Nephron (organoid): ENCODE data around the gene NDUFB10.
"Not testable (repeated sequence)": the region's sequence is repeated elsewhere in the genome, so short reads cannot be mapped to it uniquely, and the experiment has no call there.

ENCODE experiments used
- H3K27ac Mint-ChIP-seq, 3 experiments: 2 replicates each; pipeline ENCODE4 v1.8.0; 2020; ENCODE audit warnings: mixed read lengths in 3 of 3, mild to moderate bottlenecking in 2 of 3, moderate library complexity in 1 of 3
- H3K27me3 Mint-ChIP-seq: 2 replicates; pipeline ENCODE4 v1.8.0; 2021; ENCODE audit warnings: low read depth, mild to moderate bottlenecking, moderate library complexity, mixed read lengths
- H3K36me3 Mint-ChIP-seq: 2 replicates; pipeline ENCODE4 v1.8.0; 2020; ENCODE audit warnings: low read depth, mixed read lengths
- H3K4me1 Mint-ChIP-seq: 2 replicates; pipeline ENCODE4 v1.8.0; 2020; ENCODE audit warnings: mixed read lengths
- H3K4me3 Mint-ChIP-seq, 3 experiments: 2 replicates each; pipeline ENCODE4 v1.8.0; 2020; ENCODE audit warnings: mild to moderate bottlenecking in 3 of 3, mixed read lengths in 3 of 3, moderate library complexity in 2 of 3
- H3K9me3 Mint-ChIP-seq: 2 replicates; pipeline ENCODE4 v1.8.0; 2020; ENCODE audit warnings: mixed read lengths
- TF ChIP-seq, protein P1 (sequence below), 3 experiments: fragments of 200-600 bp; sonication (generic); IDR thresholded peaks; one replicate each; pipeline ENCODE4 v1.5.0; 2021; ENCODE audit warnings: antibody characterized with exemption in 3 of 3; ENCODE audit not compliant: unreplicated experiment in 3 of 3

NDUFB10 gene

DNA sequence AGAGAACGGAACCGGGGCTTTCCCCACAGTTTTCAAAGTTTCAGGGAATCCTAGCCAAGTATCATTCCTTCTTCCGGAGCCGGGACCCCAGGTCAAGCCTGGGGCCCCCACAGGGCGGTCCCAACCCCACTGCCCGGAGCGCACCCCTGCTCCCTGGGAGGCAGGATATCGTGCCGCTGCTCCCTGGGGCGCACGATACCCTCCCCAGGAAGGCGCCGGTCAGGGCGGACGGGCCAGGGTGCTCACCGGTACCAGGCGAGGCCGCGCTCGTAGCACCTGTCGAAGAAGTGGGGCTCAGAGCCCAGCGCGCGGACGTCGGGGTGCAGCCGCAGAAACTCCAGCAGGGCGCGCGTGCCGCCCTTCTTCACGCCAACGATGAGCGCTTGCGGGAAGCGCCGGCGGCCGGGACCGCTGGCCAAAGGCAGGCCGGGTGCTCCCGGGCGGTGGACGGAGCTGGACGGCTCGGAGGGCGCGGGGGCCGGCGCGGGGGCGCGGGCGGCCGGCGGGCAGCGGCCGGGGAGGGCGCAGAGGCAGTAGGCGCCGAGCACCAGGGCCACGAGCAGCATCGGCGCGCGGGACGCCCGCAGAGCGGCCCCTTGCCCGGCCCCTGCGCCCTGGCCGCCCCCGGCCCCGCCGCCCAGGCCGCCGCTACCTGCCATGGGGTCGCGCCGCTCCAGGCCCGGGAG is 41.5 kb upstream of the NDUFB10 start:
- Mint-ChIP-seq H3K27me3 (peaks cover 80% of the 10 kb centered on the region), H3K4me1 (peaks cover 6% of the 10 kb centered on the region), H3K4me3 (peak overlapping the region in 2 of 3 experiments; percentile 43 to 56), H3K9me3 (peaks cover 2% of the 10 kb centered on the region), H3K36me3 (no peaks in the 10 kb centered on the region), H3K27ac (no peak overlapping the region)
- TF ChIP-seq, protein P1, sequence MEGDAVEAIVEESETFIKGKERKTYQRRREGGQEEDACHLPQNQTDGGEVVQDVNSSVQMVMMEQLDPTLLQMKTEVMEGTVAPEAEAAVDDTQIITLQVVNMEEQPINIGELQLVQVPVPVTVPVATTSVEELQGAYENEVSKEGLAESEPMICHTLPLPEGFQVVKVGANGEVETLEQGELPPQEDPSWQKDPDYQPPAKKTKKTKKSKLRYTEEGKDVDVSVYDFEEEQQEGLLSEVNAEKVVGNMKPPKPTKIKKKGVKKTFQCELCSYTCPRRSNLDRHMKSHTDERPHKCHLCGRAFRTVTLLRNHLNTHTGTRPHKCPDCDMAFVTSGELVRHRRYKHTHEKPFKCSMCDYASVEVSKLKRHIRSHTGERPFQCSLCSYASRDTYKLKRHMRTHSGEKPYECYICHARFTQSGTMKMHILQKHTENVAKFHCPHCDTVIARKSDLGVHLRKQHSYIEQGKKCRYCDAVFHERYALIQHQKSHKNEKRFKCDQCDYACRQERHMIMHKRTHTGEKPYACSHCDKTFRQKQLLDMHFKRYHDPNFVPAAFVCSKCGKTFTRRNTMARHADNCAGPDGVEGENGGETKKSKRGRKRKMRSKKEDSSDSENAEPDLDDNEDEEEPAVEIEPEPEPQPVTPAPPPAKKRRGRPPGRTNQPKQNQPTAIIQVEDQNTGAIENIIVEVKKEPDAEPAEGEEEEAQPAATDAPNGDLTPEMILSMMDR (IDR thresholded peaks at IDR 0.05; ENCODE audit: unreplicated experiment in 3 of 3): no peak

DNA sequence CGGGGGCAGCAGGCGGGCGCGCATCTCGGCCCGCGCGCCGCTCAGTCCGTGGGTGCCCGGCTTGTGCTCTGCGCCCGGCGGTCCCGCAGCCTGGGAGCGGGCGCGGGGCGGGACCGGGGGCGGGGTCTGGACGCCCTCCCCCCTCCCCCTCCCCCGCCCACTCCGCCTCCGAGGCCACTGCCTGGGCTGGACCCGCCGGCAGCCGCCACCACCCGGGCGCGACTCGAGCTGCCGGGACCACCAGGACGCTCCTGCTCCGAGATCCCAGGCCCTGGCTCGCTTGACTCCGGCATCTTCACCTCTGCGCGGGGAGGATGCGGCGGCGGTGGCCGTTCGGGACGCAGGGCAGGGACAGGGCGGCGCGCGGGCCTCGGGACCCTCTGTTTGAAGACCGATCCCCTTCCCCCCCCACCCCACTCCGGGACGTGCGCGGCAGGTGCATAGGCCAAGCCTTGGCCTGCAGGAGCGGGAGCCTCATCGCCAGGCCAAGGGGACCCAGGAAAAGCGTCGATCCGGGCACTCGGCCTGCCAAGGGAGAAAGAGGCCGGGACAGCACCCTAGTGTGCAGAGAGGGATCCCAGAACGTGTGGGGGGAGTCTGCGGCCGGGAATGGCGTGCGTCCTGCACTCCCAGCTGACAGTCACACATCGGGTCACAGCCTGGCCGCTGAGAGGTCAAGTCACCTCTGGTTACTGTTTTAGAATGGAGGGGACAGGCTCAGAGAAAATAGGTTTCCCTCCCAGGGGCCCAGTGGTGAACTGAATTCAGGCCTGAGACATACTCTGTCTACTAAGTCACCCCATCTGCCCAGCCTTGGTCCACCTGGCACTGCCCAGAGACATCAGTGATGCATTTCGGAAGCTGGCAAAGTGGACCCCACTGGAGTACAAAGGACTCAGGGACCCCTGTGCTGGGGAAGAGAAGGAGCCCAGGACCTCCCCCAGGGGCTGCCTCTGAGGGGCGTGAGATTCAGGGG is 40.7 kb upstream of the NDUFB10 start, which contains the start of gene HS3ST6:
TSS of gene HS3ST6 (minus strand) at position 65 of the 976 bp plus-strand sequence. CDS start 92 bp downstream, outside the sequence.
- Mint-ChIP-seq H3K4me3 (peak within 1 kb of the TSS in 2 of 3 experiments; percentile 43 to 56), H3K9me3 (peaks cover 2% of the 10 kb centered on the region), H3K4me1 (peaks cover 6% of the 10 kb centered on the region), H3K27ac (no peak within 1 kb of the TSS), H3K27me3 (peaks cover 88% of the 10 kb centered on the region), H3K36me3 (no peaks in the 10 kb centered on the region)
- TF ChIP-seq, protein P1 (IDR thresholded peaks at IDR 0.05; ENCODE audit: unreplicated experiment in 3 of 3): no peak

DNA sequence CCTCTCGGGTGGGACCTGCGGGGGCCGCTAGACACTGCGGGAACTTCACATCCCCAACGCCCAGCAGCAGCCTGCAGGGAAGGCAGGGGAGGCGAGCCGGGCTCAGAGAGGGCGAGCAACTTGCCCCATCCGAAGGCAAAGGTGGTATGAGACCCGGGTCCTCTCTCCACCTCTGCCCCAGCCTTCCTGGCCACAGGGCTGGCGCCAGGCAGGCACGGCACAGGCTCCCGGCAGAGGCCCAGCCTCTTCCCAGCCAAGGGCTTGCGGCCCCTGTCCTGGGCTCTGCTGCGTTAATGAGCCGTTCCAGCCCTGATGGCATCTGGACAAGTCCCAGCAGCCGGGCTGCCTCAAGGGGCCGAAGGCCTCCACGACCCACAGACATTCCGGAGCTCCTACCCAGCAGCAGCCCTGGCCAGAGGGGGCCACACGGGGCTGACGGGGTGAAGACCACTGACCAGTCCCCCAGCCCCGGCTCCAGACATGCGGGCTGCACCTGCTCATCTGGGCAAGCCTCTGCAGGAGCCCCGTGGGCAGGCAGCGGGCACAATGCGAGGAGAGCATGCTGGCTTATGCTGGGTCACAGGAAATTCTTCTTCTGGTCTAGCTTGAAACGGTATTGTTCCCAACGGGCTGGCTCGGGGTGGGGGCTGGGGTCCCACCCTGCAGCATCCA is 39.9 kb upstream of the NDUFB10 start:
- Mint-ChIP-seq H3K9me3 (peaks cover 2% of the 10 kb centered on the region), H3K27me3 (peaks cover 92% of the 10 kb centered on the region), H3K36me3 (no peaks in the 10 kb centered on the region), H3K4me1 (peaks cover 6% of the 10 kb centered on the region), H3K27ac (no peak overlapping the region), H3K4me3 (no peak overlapping the region)
- TF ChIP-seq, protein P1 (IDR thresholded peaks at IDR 0.05; ENCODE audit: unreplicated experiment in 3 of 3): no peak

DNA sequence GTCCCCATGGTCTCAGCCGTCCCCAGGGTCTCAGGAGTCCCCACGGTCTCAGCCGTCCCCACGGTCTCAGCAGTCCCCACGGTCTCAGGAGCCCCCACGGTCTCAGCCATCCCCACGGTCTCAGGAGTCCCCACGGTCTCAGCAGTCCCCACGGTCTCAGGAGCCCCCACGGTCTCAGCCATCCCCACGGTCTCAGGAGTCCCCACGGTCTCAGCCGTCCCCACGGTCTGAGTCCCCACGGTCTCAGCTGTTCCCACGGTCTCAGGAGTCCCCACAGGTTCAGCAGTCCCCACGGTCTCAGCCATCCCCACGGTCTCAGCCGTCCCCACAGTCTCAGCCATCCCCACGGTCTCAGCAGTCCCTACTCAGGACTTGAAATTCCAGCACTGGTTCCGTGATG is 39.2 kb upstream of the NDUFB10 start:
- H3K9me3 Mint-ChIP-seq, H3K36me3 Mint-ChIP-seq, H3K4me1 Mint-ChIP-seq, H3K27ac Mint-ChIP-seq: not testable (repeated sequence)
- peak overlapping the region in 1 of 3 experiments; percentile 53 for H3K4me3 Mint-ChIP-seq
- peaks cover 91% of the 10 kb centered on the region for H3K27me3 Mint-ChIP-seq

DNA sequence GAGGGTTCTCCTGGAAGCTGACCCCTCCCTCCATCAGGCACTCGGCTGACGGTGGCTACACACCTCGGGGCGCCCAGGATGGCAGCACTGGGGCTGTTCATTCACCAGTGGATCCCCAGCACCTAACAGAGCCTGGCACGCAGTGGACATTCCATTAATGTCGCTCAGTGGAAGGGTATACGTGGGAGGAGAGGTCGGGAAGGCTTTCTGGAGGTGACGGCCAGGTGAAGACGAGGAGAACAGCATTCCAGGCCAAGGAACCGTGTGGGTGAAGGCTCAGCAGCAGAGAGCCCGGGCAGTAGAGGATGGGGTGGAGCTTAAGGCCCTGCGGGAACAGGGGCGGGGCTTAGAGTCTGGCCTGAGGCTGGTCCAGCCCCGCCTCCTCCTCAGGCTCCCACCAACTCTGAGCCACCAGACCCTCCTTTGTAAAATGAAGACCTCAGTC is 38.6 kb upstream of the NDUFB10 start:
- H3K36me3 Mint-ChIP-seq: no peaks in the 10 kb centered on the region
- H3K4me3 Mint-ChIP-seq: peak overlapping the region in 1 of 3 experiments; percentile 41
- peaks cover 6% of the 10 kb centered on the region for H3K4me1 Mint-ChIP-seq
- H3K27ac Mint-ChIP-seq: no peak overlapping the region
- TF ChIP-seq, protein P1 (IDR thresholded peaks at IDR 0.05; ENCODE audit: unreplicated experiment in 3 of 3): no peak
- peaks cover 85% of the 10 kb centered on the region for H3K27me3 Mint-ChIP-seq
- peaks cover 2% of the 10 kb centered on the region for H3K9me3 Mint-ChIP-seq

DNA sequence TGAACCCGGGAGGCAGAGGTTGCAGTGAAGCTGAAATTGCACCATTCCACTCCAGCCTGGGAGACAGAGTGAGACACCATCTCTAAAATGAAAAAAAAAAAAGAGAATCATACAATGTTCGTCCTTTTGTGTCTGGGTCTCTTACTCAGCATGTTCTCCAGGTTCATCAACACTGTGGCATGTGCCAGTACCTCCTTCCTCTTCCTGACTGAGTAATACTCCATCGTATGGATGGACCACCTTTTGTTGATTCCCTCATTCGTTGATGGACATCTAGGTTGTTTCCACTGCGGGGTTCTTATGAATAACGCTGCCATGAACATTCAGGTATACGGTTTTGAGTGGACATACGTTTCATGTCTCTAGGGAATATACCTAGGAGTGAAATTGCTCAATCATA is 37.0 kb upstream of the NDUFB10 start:
- TF ChIP-seq, protein P1 (IDR thresholded peaks at IDR 0.05; ENCODE audit: unreplicated experiment in 3 of 3): no peak
- H3K27me3 Mint-ChIP-seq: peaks cover 71% of the 10 kb centered on the region
- H3K4me3 Mint-ChIP-seq: no peak overlapping the region
- H3K36me3 Mint-ChIP-seq: no peaks in the 10 kb centered on the region
- peaks cover 2% of the 10 kb centered on the region for H3K9me3 Mint-ChIP-seq
- H3K4me1 Mint-ChIP-seq: peaks cover 6% of the 10 kb centered on the region
- peak overlapping the region in 1 of 3 experiments; percentile 59 for H3K27ac Mint-ChIP-seq
